H9 (cell line): ENCODE measurements around the gene GCLC. TPM values are rescaled to one million over a fixed set of nuclear protein-coding genes. Genes with fewer than 3 reads are reported as not detected.

ENCODE experiments used
- DNase-seq: peaks from one replicate; pipeline ENCODE4 v3.0.0-alpha.2; 2017
- H2AFZ ChIP-seq: one replicate; pipeline ENCODE4 v1.6.1; 2013; ENCODE audit warnings: mild to moderate bottlenecking, low read length, control low read depth, moderate library complexity
- H2AK5ac ChIP-seq: 2 replicates; pipeline ENCODE4 v1.6.1; 2013; ENCODE audit warnings: low read length, control low read depth, mixed read lengths; ENCODE audit not compliant: insufficient read length
- H2BK120ac ChIP-seq: one replicate; pipeline ENCODE4 v1.6.1; 2013; ENCODE audit warnings: low read depth, mild to moderate bottlenecking, low read length, control low read depth, inconsistent platforms; ENCODE audit not compliant: poor library complexity, severe bottlenecking
- H2BK12ac ChIP-seq: 2 replicates; pipeline ENCODE4 v1.6.1; 2013; ENCODE audit warnings: low read length, control low read depth, mixed read lengths, low read depth; ENCODE audit not compliant: insufficient read length
- H2BK15ac ChIP-seq: 2 replicates; pipeline ENCODE4 v1.6.1; 2013; ENCODE audit warnings: low read depth, low read length, control low read depth
- H2BK20ac ChIP-seq: one replicate; pipeline ENCODE4 v1.6.1; 2013; ENCODE audit warnings: low read depth, mild to moderate bottlenecking, low read length, control low read depth, inconsistent platforms; ENCODE audit not compliant: poor library complexity, severe bottlenecking
- H2BK5ac ChIP-seq: 2 replicates; pipeline ENCODE4 v1.6.1; 2013; ENCODE audit warnings: low read length, control low read depth, mixed read lengths; ENCODE audit not compliant: insufficient read length
- H3K14ac ChIP-seq: 2 replicates; pipeline ENCODE4 v1.6.1; 2013; ENCODE audit warnings: low read length, control low read depth; ENCODE audit not compliant: insufficient read depth
- H3K18ac ChIP-seq: 2 replicates; pipeline ENCODE4 v1.6.1; 2013; ENCODE audit warnings: low read depth, mild to moderate bottlenecking, mixed read lengths, low read length, control low read depth; ENCODE audit not compliant: insufficient read length
- H3K23ac ChIP-seq: 2 replicates; pipeline ENCODE4 v1.6.1; 2013; ENCODE audit warnings: low read length, control low read depth, mixed read lengths, low read depth; ENCODE audit not compliant: insufficient read length
- H3K23me2 ChIP-seq: 2 replicates; pipeline ENCODE4 v1.6.1; 2013; ENCODE audit warnings: low read depth, mild to moderate bottlenecking, mixed read lengths, low read length, control low read depth; ENCODE audit not compliant: insufficient read length, poor library complexity, severe bottlenecking
- H3K27ac ChIP-seq: 2 replicates; pipeline ENCODE4 v1.5.1; 2013; ENCODE audit warnings: low read length, control low read depth, mixed read lengths, low read depth; ENCODE audit not compliant: insufficient read length
- H3K27me3 ChIP-seq: 2 replicates; pipeline ENCODE4 v1.6.1; 2013; ENCODE audit warnings: low read length, control low read depth, inconsistent platforms; ENCODE audit not compliant: insufficient read depth
- H3K4ac ChIP-seq: 2 replicates; pipeline ENCODE4 v1.6.1; 2013; ENCODE audit warnings: low read depth, mild to moderate bottlenecking, control low read depth, inconsistent platforms, low read length, moderate library complexity
- H3K4me1 ChIP-seq: 2 replicates; pipeline ENCODE4 v1.6.1; 2013; ENCODE audit warnings: low read length, control low read depth, inconsistent platforms; ENCODE audit not compliant: insufficient read depth
- H3K4me2 ChIP-seq: 2 replicates; pipeline ENCODE4 v1.6.1; 2013; ENCODE audit warnings: low read length, control low read depth, mixed read lengths; ENCODE audit not compliant: insufficient read length, insufficient read depth
- H3K56ac ChIP-seq: 2 replicates; pipeline ENCODE4 v1.6.1; 2013; ENCODE audit warnings: low read depth, mild to moderate bottlenecking, mixed read lengths, low read length, control low read depth; ENCODE audit not compliant: insufficient read length
- H3K79me1 ChIP-seq: 2 replicates; pipeline ENCODE4 v1.6.1; 2013; ENCODE audit warnings: low read depth, mild to moderate bottlenecking, moderate library complexity, low read length, control low read depth, inconsistent platforms; ENCODE audit not compliant: insufficient read depth, poor library complexity, severe bottlenecking
- H3K79me2 ChIP-seq: 2 replicates; pipeline ENCODE4 v1.6.1; 2013; ENCODE audit warnings: low read length, control low read depth, inconsistent platforms; ENCODE audit not compliant: insufficient read depth
- H3K9ac ChIP-seq: 2 replicates; pipeline ENCODE4 v1.6.1; 2013; ENCODE audit warnings: low read length, control low read depth, mixed read lengths; ENCODE audit not compliant: insufficient read length; ENCODE audit errors: extremely low read depth
- H3K9me3 ChIP-seq: one replicate; pipeline ENCODE4 v1.6.1; 2013; ENCODE audit warnings: low read depth, low read length, inconsistent platforms; ENCODE audit not compliant: control insufficient read depth
- H3T11ph ChIP-seq: one replicate; pipeline ENCODE4 v1.6.1; 2013; ENCODE audit warnings: mild to moderate bottlenecking, low read length, control low read depth, inconsistent platforms
- H4K20me1 ChIP-seq: one replicate; pipeline ENCODE4 v1.6.1; 2013; ENCODE audit not compliant: control insufficient read depth, insufficient read length, insufficient read depth
- H4K5ac ChIP-seq: 2 replicates; pipeline ENCODE4 v1.6.1; 2013; ENCODE audit warnings: low read depth, mild to moderate bottlenecking, mixed read lengths, low read length, control low read depth; ENCODE audit not compliant: insufficient read length
- H4K8ac ChIP-seq: replicated peaks from 2 replicates; pipeline ENCODE4 v1.6.1; 2013; ENCODE audit warnings: low read length, control low read depth, mixed read lengths, low read depth; ENCODE audit not compliant: insufficient read length
- H4K91ac ChIP-seq: 2 replicates; pipeline ENCODE4 v1.6.1; 2013; ENCODE audit warnings: low read depth, mild to moderate bottlenecking, moderate library complexity, mixed read lengths, low read length, control low read depth; ENCODE audit not compliant: insufficient read length
- H3K27ac Mint-ChIP-seq, 3 experiments: 2 replicates in 2 of 3; 3 replicates in 1 of 3; pipeline ENCODE4 v1.8.0; 2020 to 2021; ENCODE audit warnings: mixed read lengths in 3 of 3, mild to moderate bottlenecking in 1 of 3, moderate library complexity in 1 of 3
- H3K27me3 Mint-ChIP-seq: 2 replicates; pipeline ENCODE4 v1.8.0; 2021; ENCODE audit warnings: low read depth, mild to moderate bottlenecking, moderate library complexity, mixed read lengths
- H3K36me3 Mint-ChIP-seq, 3 experiments: 2 replicates in 2 of 3; 3 replicates in 1 of 3; pipeline ENCODE4 v1.8.0; 2020 to 2021; ENCODE audit warnings: low read depth in 3 of 3, mixed read lengths in 3 of 3; ENCODE audit not compliant: insufficient read depth in 1 of 3
- H3K4me1 Mint-ChIP-seq, 2 experiments: 2 replicates each; pipeline ENCODE4 v1.8.0; 2020; ENCODE audit warnings: mixed read lengths in 2 of 2
- H3K4me3 Mint-ChIP-seq, 2 experiments: 2 replicates in 1 of 2; 3 replicates in 1 of 2; pipeline ENCODE4 v1.8.0; 2020 to 2021; ENCODE audit warnings: mild to moderate bottlenecking in 2 of 2, mixed read lengths in 2 of 2, moderate library complexity in 1 of 2
- H3K9me3 Mint-ChIP-seq, 2 experiments: 2 replicates in 1 of 2; 3 replicates in 1 of 2; pipeline ENCODE4 v1.8.0; 2020; ENCODE audit warnings: mild to moderate bottlenecking in 2 of 2, mixed read lengths in 2 of 2, moderate library complexity in 1 of 2
- CTCF ChIP-seq: fragments of 200-600 bp; sonication (generic); conservative IDR thresholded peaks from 3 replicates; pipeline ENCODE4 v1.8.0; 2021; ENCODE audit warnings: antibody characterized with exemption, mild to moderate bottlenecking
- WGBS: extraction: QIAGEN DNeasy Blood & Tissue Kit; methylation state at CpG from one replicate; pipeline ENCODE4 v1.1.7; 2013; ENCODE audit warnings: missing lambda C conversion rate, low lambda C conversion rate, mixed read lengths; ENCODE audit not compliant: insufficient read length; ENCODE audit errors: extremely low coverage; 5-methylcytosine and 5-hydroxymethylcytosine counted together
- total RNA-seq: library from RNA; stranded (reverse); gene quantifications from 2 replicates; pipeline ENCODE4 v1.2.1, GENCODE V29; 2021

The GCLC gene
- total RNA-seq, 1 experiment from 2014 or later: 55.5 TPM

GRCh38 chr6:53474010-53474409 is 70.9 kb downstream of the GCLC start:
- H2AFZ ChIP-seq: no peak overlapping the region
- H2BK12ac ChIP-seq: no peak overlapping the region
- H3K4ac ChIP-seq: no peak overlapping the region
- WGBS: no CpG with 5 or more reads among the region's 2 CpGs
- Mint-ChIP-seq H3K4me1 (no peaks in the 10 kb centered on the region), H3K27me3 (no peaks in the 10 kb centered on the region), H3K9me3 (no peaks in the 10 kb centered on the region), H3K27ac (no peak overlapping the region), H3K36me3 (no peaks in the 10 kb centered on the region), H3K4me3 (no peak overlapping the region)
- no peaks in the 10 kb centered on the region for H3K9me3 ChIP-seq
- no peak for TF ChIP-seq CTCF
- no peak overlapping the region for H3T11ph ChIP-seq
- no peak overlapping the region for H3K56ac ChIP-seq
- no peak overlapping the region for H3K14ac ChIP-seq
- H2AK5ac ChIP-seq: no peak overlapping the region
- H4K5ac ChIP-seq: no peak overlapping the region
- no peaks in the 10 kb centered on the region for H3K4me1 ChIP-seq
- H2BK20ac ChIP-seq: no peak overlapping the region
- H4K91ac ChIP-seq: no peak overlapping the region
- no peak overlapping the region for H3K27ac ChIP-seq
- no peaks in the 10 kb centered on the region for H4K20me1 ChIP-seq
- H2BK5ac ChIP-seq: no peak overlapping the region
- H4K8ac ChIP-seq: no peak overlapping the region
- H3K79me2 ChIP-seq: no peaks in the 10 kb centered on the region
- no peak overlapping the region for H3K18ac ChIP-seq
- H2BK120ac ChIP-seq: no peak overlapping the region
- no peak overlapping the region for H2BK15ac ChIP-seq
- DNase-seq: no peak
- H3K23me2 ChIP-seq: no peaks in the 10 kb centered on the region
- H3K9ac ChIP-seq: no peak overlapping the region
- no peak overlapping the region for H3K23ac ChIP-seq
- no peaks in the 10 kb centered on the region for H3K27me3 ChIP-seq
- H3K4me2 ChIP-seq: no peak overlapping the region
- H3K79me1 ChIP-seq: no peaks in the 10 kb centered on the region
